ENCODE measurements around the gene DAB2IP.
A peak's percentile ranks its signal among the peaks of the same experiment; 100 is the strongest.

The DAB2IP gene

GRCh38 chr9:121721770-121722169 lies 70.3 kb downstream of the DAB2IP start:
- no peaks in the 10 kb centered on the region for H3K27me3 ChIP-seq (ENCODE audit: control insufficient read depth, insufficient read depth, low read length)
- peaks cover 34% of the 10 kb centered on the region for H3K4me1 ChIP-seq (ENCODE audit: control insufficient read depth, insufficient read depth, low read length)
- H3K36me3 ChIP-seq (ENCODE audit: control insufficient read depth, insufficient read depth, low read length): no peaks in the 10 kb centered on the region
- H3K27ac ChIP-seq (ENCODE audit: low read depth, low read length): no peak overlapping the region
- no peak overlapping the region for H3K4me3 ChIP-seq (ENCODE audit: low read length)
- H3K9ac ChIP-seq (ENCODE audit: low read length): no peak overlapping the region

DNA sequence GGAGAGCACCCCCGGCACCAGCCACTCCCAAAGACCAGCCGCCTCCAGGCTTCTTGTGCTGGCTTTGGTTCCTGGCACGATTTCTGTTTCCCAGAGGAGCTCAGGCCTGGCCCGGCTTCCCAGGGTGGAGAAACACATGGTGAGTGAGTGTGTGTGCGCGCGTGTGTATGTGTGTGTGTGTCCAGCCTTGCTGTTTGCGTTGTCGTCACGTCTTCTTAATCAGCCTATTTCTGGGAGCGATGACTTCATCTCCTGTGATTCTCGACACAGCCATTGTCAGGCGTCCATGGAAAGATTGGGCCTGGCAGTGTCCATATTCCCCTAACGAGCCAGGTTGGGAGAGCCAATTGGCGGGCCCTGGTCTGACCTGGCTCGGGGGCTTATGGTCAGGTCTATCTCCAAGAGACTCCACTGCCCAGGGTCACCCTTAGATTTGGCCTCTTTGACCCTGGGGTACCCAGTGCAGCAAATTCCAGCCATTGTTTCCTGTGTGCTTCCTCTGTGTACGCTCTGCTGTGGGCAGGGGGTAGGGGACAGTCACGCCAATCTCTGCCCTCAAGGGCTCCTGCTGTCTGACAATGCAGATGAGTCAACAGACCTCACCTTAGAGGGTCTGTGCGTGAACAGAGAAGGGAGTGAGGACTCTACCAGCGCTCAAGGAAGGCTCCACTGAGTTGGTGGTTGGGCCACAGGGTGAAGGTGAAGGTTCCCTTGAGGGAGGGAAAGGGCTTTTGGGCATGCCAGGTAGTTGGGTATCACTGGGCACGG lies 73.8 kb downstream of the DAB2IP start:
- Histone ChIP-seq H3K9ac (ENCODE audit: low read length) (no peak overlapping the region), H3K27me3 (ENCODE audit: control insufficient read depth, insufficient read depth, low read length) (no peaks in the 10 kb centered on the region), H3K36me3 (ENCODE audit: control insufficient read depth, insufficient read depth, low read length) (no peaks in the 10 kb centered on the region), H3K4me1 (ENCODE audit: control insufficient read depth, insufficient read depth, low read length) (peaks cover 29% of the 10 kb centered on the region), H3K27ac (ENCODE audit: low read depth, low read length) (peak overlapping the region; percentile 92), H3K4me3 (ENCODE audit: low read length) (peak overlapping the region; percentile 19)

GRCh38 chr9:121727295-121728020 lies 76.0 kb downstream of the DAB2IP start:
- Histone ChIP-seq H3K4me3 (ENCODE audit: low read length) (no peak overlapping the region), H3K36me3 (ENCODE audit: control insufficient read depth, insufficient read depth, low read length) (no peaks in the 10 kb centered on the region), H3K9ac (ENCODE audit: low read length) (no peak overlapping the region), H3K27me3 (ENCODE audit: control insufficient read depth, insufficient read depth, low read length) (no peaks in the 10 kb centered on the region), H3K27ac (ENCODE audit: low read depth, low read length) (peak overlapping the region; percentile 52), H3K4me1 (ENCODE audit: control insufficient read depth, insufficient read depth, low read length) (peaks cover 37% of the 10 kb centered on the region)

GRCh38 chr9:121728916-121729315 lies 77.5 kb downstream of the DAB2IP start:
- no peak overlapping the region for H3K9ac ChIP-seq (ENCODE audit: low read length)
- no peaks in the 10 kb centered on the region for H3K27me3 ChIP-seq (ENCODE audit: control insufficient read depth, insufficient read depth, low read length)
- no peaks in the 10 kb centered on the region for H3K36me3 ChIP-seq (ENCODE audit: control insufficient read depth, insufficient read depth, low read length)
- no peak overlapping the region for H3K27ac ChIP-seq (ENCODE audit: low read depth, low read length)
- H3K4me3 ChIP-seq (ENCODE audit: low read length): no peak overlapping the region
- peaks cover 37% of the 10 kb centered on the region for H3K4me1 ChIP-seq (ENCODE audit: control insufficient read depth, insufficient read depth, low read length)

- Histone ChIP-seq H3K27me3 (ENCODE audit: control insufficient read depth, insufficient read depth, low read length) (no peaks in the 10 kb centered on the region), H3K4me1 (ENCODE audit: control insufficient read depth, insufficient read depth, low read length) (peaks cover 33% of the 10 kb centered on the region), H3K36me3 (ENCODE audit: control insufficient read depth, insufficient read depth, low read length) (no peaks in the 10 kb centered on the region), H3K9ac (ENCODE audit: low read length) (no peak overlapping the region), H3K27ac (ENCODE audit: low read depth, low read length) (no peak overlapping the region), H3K4me3 (ENCODE audit: low read length) (no peak overlapping the region)
Measured at GRCh38 chr9:121729769-121730562, 78.5 kb downstream of the DAB2IP start.

DNA sequence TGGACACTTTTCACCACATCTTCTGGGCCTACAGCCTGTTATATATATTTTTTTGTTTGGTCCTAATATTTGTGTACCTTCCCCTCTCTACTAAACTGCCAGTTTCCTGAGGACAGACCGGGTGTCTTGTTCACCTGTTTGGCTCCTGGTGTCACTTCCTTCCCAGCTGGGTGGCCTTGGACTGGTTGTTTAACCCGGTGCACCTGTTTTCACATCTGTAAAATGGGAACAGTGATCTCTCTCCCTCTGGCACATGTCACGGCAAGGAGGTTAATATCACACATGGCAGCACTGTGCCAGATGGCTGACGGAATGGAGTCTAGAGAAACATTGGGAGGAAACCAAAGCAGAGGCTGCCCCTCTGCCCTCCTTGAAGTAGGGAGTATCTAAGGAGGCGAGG lies 79.7 kb downstream of the DAB2IP start:
- no peak overlapping the region for H3K27ac ChIP-seq (ENCODE audit: low read depth, low read length)
- no peak overlapping the region for H3K4me3 ChIP-seq (ENCODE audit: low read length)
- peaks cover 37% of the 10 kb centered on the region for H3K4me1 ChIP-seq (ENCODE audit: control insufficient read depth, insufficient read depth, low read length)

GRCh38 chr9:121731919-121732318 lies 80.5 kb downstream of the DAB2IP start:
- H3K9ac ChIP-seq (ENCODE audit: low read length): no peak overlapping the region
- no peaks in the 10 kb centered on the region for H3K27me3 ChIP-seq (ENCODE audit: control insufficient read depth, insufficient read depth, low read length)
- H3K4me1 ChIP-seq (ENCODE audit: control insufficient read depth, insufficient read depth, low read length): peaks cover 41% of the 10 kb centered on the region
- H3K27ac ChIP-seq (ENCODE audit: low read depth, low read length): no peak overlapping the region
- H3K4me3 ChIP-seq (ENCODE audit: low read length): no peak overlapping the region
- no peaks in the 10 kb centered on the region for H3K36me3 ChIP-seq (ENCODE audit: control insufficient read depth, insufficient read depth, low read length)

More for the DNA sequence above, 79.7 kb downstream of the DAB2IP start:
- H3K9ac ChIP-seq (ENCODE audit: low read length): no peak overlapping the region
- H3K36me3 ChIP-seq (ENCODE audit: control insufficient read depth, insufficient read depth, low read length): no peaks in the 10 kb centered on the region
- no peaks in the 10 kb centered on the region for H3K27me3 ChIP-seq (ENCODE audit: control insufficient read depth, insufficient read depth, low read length)

GRCh38 chr9:121732389-121732788 lies 81.0 kb downstream of the DAB2IP start:
- peaks cover 43% of the 10 kb centered on the region for H3K4me1 ChIP-seq (ENCODE audit: control insufficient read depth, insufficient read depth, low read length)
- no peak overlapping the region for H3K27ac ChIP-seq (ENCODE audit: low read depth, low read length)
- no peaks in the 10 kb centered on the region for H3K27me3 ChIP-seq (ENCODE audit: control insufficient read depth, insufficient read depth, low read length)
- no peak overlapping the region for H3K4me3 ChIP-seq (ENCODE audit: low read length)
- no peak overlapping the region for H3K9ac ChIP-seq (ENCODE audit: low read length)
- H3K36me3 ChIP-seq (ENCODE audit: control insufficient read depth, insufficient read depth, low read length): no peaks in the 10 kb centered on the region

GRCh38 chr9:121732886-121733285 lies 81.5 kb downstream of the DAB2IP start:
- H3K27me3 ChIP-seq (ENCODE audit: control insufficient read depth, insufficient read depth, low read length): no peaks in the 10 kb centered on the region
- peaks cover 42% of the 10 kb centered on the region for H3K4me1 ChIP-seq (ENCODE audit: control insufficient read depth, insufficient read depth, low read length)
- no peaks in the 10 kb centered on the region for H3K36me3 ChIP-seq (ENCODE audit: control insufficient read depth, insufficient read depth, low read length)
- H3K27ac ChIP-seq (ENCODE audit: low read depth, low read length): no peak overlapping the region
- no peak overlapping the region for H3K4me3 ChIP-seq (ENCODE audit: low read length)
- no peak overlapping the region for H3K9ac ChIP-seq (ENCODE audit: low read length)

DNA sequence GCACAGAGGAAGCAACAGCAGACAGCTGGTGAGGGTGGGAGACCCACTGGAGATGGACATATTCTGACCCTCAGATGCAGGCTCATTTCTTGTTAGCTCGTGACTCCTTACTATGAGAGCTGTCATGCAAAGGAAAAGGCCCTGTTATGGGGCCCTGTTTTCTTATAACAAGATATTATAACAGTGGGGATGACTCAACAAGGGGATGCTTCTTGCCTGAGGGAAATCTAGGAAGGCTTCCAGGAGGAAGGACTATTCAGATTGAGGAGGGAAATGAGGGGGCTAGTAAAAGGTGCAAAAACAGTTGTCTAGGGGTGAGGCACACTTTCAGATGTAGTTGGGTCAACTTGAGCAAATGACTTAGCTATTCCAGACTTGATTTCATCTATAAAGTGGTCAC lies 83.0 kb downstream of the DAB2IP start:
- H3K27ac ChIP-seq (ENCODE audit: low read depth, low read length): peak overlapping the region; percentile 30

GRCh38 chr9:121735065-121735792 lies 83.8 kb downstream of the DAB2IP start:
- peak overlapping the region; percentile 77 for H3K27ac ChIP-seq (ENCODE audit: low read depth, low read length)
- no peak overlapping the region for H3K4me3 ChIP-seq (ENCODE audit: low read length)
- H3K36me3 ChIP-seq (ENCODE audit: control insufficient read depth, insufficient read depth, low read length): no peaks in the 10 kb centered on the region
- H3K4me1 ChIP-seq (ENCODE audit: control insufficient read depth, insufficient read depth, low read length): peaks cover 59% of the 10 kb centered on the region
- no peak overlapping the region for H3K9ac ChIP-seq (ENCODE audit: low read length)
- H3K27me3 ChIP-seq (ENCODE audit: control insufficient read depth, insufficient read depth, low read length): no peaks in the 10 kb centered on the region

More for the DNA sequence above, 83.0 kb downstream of the DAB2IP start:
- H3K36me3 ChIP-seq (ENCODE audit: control insufficient read depth, insufficient read depth, low read length): no peaks in the 10 kb centered on the region
- no peak overlapping the region for H3K9ac ChIP-seq (ENCODE audit: low read length)
- no peak overlapping the region for H3K4me3 ChIP-seq (ENCODE audit: low read length)
- no peaks in the 10 kb centered on the region for H3K27me3 ChIP-seq (ENCODE audit: control insufficient read depth, insufficient read depth, low read length)
- H3K4me1 ChIP-seq (ENCODE audit: control insufficient read depth, insufficient read depth, low read length): peaks cover 51% of the 10 kb centered on the region
